SK-N-SH (cell line): Measurements from ENCODE around the gene UPF3A. TPM values are rescaled to one million over a fixed set of nuclear protein-coding genes. Genes with fewer than 3 reads are reported as not detected.

ENCODE experiments used
- CTCF ChIA-PET: fragments of 300-600, 350-600 bp; formaldehyde crosslinking; extraction: SDS; loops from one replicate; lab custom pipeline; 2021; lab: Yijun Ruan, JAX
- POLR2A ChIA-PET: fragments of 350-600 bp; sonication (Branson Sonifier 250); formaldehyde crosslinking; extraction: SDS; loops from one replicate; lab custom pipeline; 2020; ENCODE audit warnings: antibody characterized with exemption, inconsistent platforms; lab: Yijun Ruan, JAX
- DNase-seq: peaks from one replicate; pipeline ENCODE4 v3.0.0; 2012
- H2AFZ ChIP-seq: fragments of 200-600 bp; sonication (generic); 2 replicates; pipeline ENCODE4 v1.8.1; 2016; ENCODE audit warnings: antibody characterized with exemption, mild to moderate bottlenecking, low read depth
- H3F3A ChIP-seq: fragments of 200-600 bp; sonication (generic); replicated peaks from 2 replicates; pipeline ENCODE3; 2016; ENCODE audit warnings: antibody characterized with exemption, mild to moderate bottlenecking; ENCODE audit not compliant: insufficient read depth
- H3K27ac ChIP-seq, 2 experiments: fragments of 200-500 bp in 1 of 2; fragments of 200-600 bp in 1 of 2; sonication (Bioruptor generic) in 1 of 2; sonication (generic), shearing (Covaris generic) in 1 of 2; 2 replicates each; pipeline versions ENCODE4 v1.5.1 to v1.6.1; 2014 to 2016; ENCODE audit warnings: low read depth in 2 of 2, inconsistent platforms in 1 of 2, low read length in 1 of 2, mild to moderate bottlenecking in 1 of 2, mixed read lengths in 1 of 2
- H3K27me3 ChIP-seq: fragments of 200-600 bp; sonication (generic), shearing (Covaris generic); 2 replicates; pipeline ENCODE4 v1.6.1; 2016; ENCODE audit warnings: mixed run types; ENCODE audit not compliant: insufficient read depth
- H3K36me3 ChIP-seq, 2 experiments: fragments of 200-500 bp in 1 of 2; fragments of 200-600 bp in 1 of 2; sonication (Bioruptor generic) in 1 of 2; sonication (generic) in 1 of 2; replicated peaks in 1 of 2; 2 replicates each; pipeline versions ENCODE3 to v1.5.1; 2014 to 2016; ENCODE audit warnings: low read length in 1 of 2, mild to moderate bottlenecking in 1 of 2; ENCODE audit not compliant: insufficient read depth in 2 of 2, control insufficient read depth in 1 of 2
- H3K4me1 ChIP-seq, 2 experiments: fragments of 200-500 bp in 1 of 2; fragments of 200-600 bp in 1 of 2; sonication (Bioruptor generic) in 1 of 2; sonication (generic), shearing (Covaris generic) in 1 of 2; 2 replicates each; pipeline versions ENCODE4 v1.5.1 to v1.6.1; 2014 to 2016; ENCODE audit warnings: low read depth in 1 of 2, low read length in 1 of 2, mixed run types in 1 of 2; ENCODE audit not compliant: insufficient read depth in 2 of 2, control insufficient read depth in 1 of 2
- H3K4me2 ChIP-seq: fragments of 200-600 bp; sonication (generic), shearing (Covaris generic); 2 replicates; pipeline ENCODE4 v1.6.1; 2017; ENCODE audit warnings: mixed run types
- H3K4me3 ChIP-seq, 2 experiments: fragments of 200-500 bp in 1 of 2; fragments of 200-600 bp in 1 of 2; sonication (Bioruptor generic) in 1 of 2; sonication (generic), shearing (Covaris generic) in 1 of 2; 2 replicates each; pipeline versions ENCODE4 v1.5.1 to v1.8.1; 2014 to 2016; ENCODE audit warnings: low read depth in 2 of 2, inconsistent platforms in 1 of 2, low read length in 1 of 2, mild to moderate bottlenecking in 1 of 2, mixed read lengths in 1 of 2, moderate library complexity in 1 of 2
- H3K79me2 ChIP-seq: fragments of 200-600 bp; sonication (generic); 2 replicates; pipeline ENCODE4 v1.8.1; 2017; ENCODE audit warnings: mild to moderate bottlenecking; ENCODE audit not compliant: insufficient read depth
- H3K9ac ChIP-seq: fragments of 200-600 bp; sonication (generic); 2 replicates; pipeline ENCODE4 v1.6.1; 2017; ENCODE audit warnings: mixed run types
- H3K9me2 ChIP-seq: fragments of 200-600 bp; sonication (generic); 2 replicates; pipeline ENCODE4 v1.6.1; 2017; ENCODE audit warnings: mixed run types
- H3K9me3 ChIP-seq: fragments of 200-600 bp; sonication (generic); 2 replicates; pipeline ENCODE4 v1.6.1; 2017; ENCODE audit warnings: mixed run types, mild to moderate bottlenecking, moderate library complexity
- H4K20me1 ChIP-seq: fragments of 200-600 bp; sonication (generic); 2 replicates; pipeline ENCODE4 v1.6.1; 2017; ENCODE audit warnings: mild to moderate bottlenecking, mixed run types; ENCODE audit not compliant: insufficient read depth
- ELF1 ChIP-seq: IDR thresholded peaks from 2 replicates; pipeline ENCODE4 v1.4.0; 2012
- EZH2phosphoT487 ChIP-seq: fragments of 200-600 bp; sonication (generic); IDR thresholded peaks from 2 replicates; pipeline ENCODE4 v1.6.1; 2017; ENCODE audit warnings: low read depth, mixed run types, mild to moderate bottlenecking, antibody characterized with exemption, moderate library complexity, borderline replicate concordance
- FOXJ3 ChIP-seq: sonication (generic); formaldehyde crosslinking; IDR thresholded peaks from 2 replicates; pipeline ENCODE4 v1.5.1; 2020; ENCODE audit warnings: mild to moderate bottlenecking, missing genetic modification reagents
- FOXM1 ChIP-seq: IDR thresholded peaks from 2 replicates; pipeline ENCODE4 v1.4.0; 2012; ENCODE audit warnings: low read depth, mild to moderate bottlenecking
- GATA2 ChIP-seq: sonication (generic); formaldehyde crosslinking; IDR thresholded peaks from 2 replicates; pipeline ENCODE4 v1.5.0; 2020; ENCODE audit warnings: mild to moderate bottlenecking, missing genetic modification reagents
- MXI1 ChIP-seq: IDR thresholded peaks from 2 replicates; pipeline ENCODE4 v1.6.1; 2012; ENCODE audit warnings: mild to moderate bottlenecking, low read depth, low read length, improper control_type of control experiment
- NFIC ChIP-seq: IDR thresholded peaks from 2 replicates; pipeline ENCODE4 v1.4.0; 2012; ENCODE audit warnings: borderline replicate concordance
- NRF1 ChIP-seq: IDR thresholded peaks from 2 replicates; pipeline ENCODE4 v1.6.1; 2012; ENCODE audit warnings: low read depth, mild to moderate bottlenecking, low read length
- POLR2AphosphoS5 ChIP-seq: IDR thresholded peaks from 2 replicates; pipeline ENCODE4 v1.6.1; 2012; ENCODE audit warnings: low read depth, low read length
- RAD21 ChIP-seq: IDR thresholded peaks from 2 replicates; pipeline ENCODE4 v1.6.1; 2012; ENCODE audit warnings: mild to moderate bottlenecking, low read length
- RCOR1 ChIP-seq: fragments of 150-350 bp; IDR thresholded peaks from 2 replicates; pipeline ENCODE4 v1.6.1; 2017; ENCODE audit warnings: antibody characterized with exemption, low read length
- SIN3A ChIP-seq: IDR thresholded peaks from 2 replicates; pipeline ENCODE4 v1.6.1; 2012; ENCODE audit warnings: low read depth, mild to moderate bottlenecking, low read length, moderate library complexity, borderline replicate concordance
- SMC3 ChIP-seq: IDR thresholded peaks from 2 replicates; pipeline ENCODE4 v1.6.1; 2012; ENCODE audit warnings: low read depth, low read length, improper control_type of control experiment
- TAF1 ChIP-seq: IDR thresholded peaks from 2 replicates; pipeline ENCODE4 v1.6.1; 2012; ENCODE audit warnings: low read depth, mild to moderate bottlenecking, low read length, moderate library complexity, borderline replicate concordance
- TEAD4 ChIP-seq: IDR thresholded peaks from 2 replicates; pipeline ENCODE4 v1.4.0; 2012; ENCODE audit warnings: mild to moderate bottlenecking, borderline replicate concordance; ENCODE audit not compliant: insufficient read depth
- YY1 ChIP-seq: IDR thresholded peaks from 2 replicates; pipeline ENCODE4 v1.4.0; 2012; ENCODE audit warnings: low read depth, mild to moderate bottlenecking
- WGBS: methylation state at CpG from one replicate; pipeline ENCODE4 v1.1.6; 2017; ENCODE audit warnings: low lambda C conversion rate; 5-methylcytosine and 5-hydroxymethylcytosine counted together
- polyA plus RNA-seq, 3 experiments: library from polyadenylated mRNA; depleted of rRNA; stranded (reverse); fragments of >200 nt; gene quantifications; 2 replicates each; pipeline ENCODE4 v1.2.3, GENCODE V29; 2012
- TF ChIP-seq, protein P1 (sequence below): IDR thresholded peaks from 2 replicates; pipeline ENCODE4; 2012
- TF ChIP-seq, protein P2 (sequence below): IDR thresholded peaks from 2 replicates; pipeline ENCODE4 v1.4.0; 2012; ENCODE audit warnings: low read depth

UPF3A gene
- polyA plus RNA-seq, 1 of the 3 experiments (the other 2 are of a cell fraction): 63.2 TPM

- H3K9ac ChIP-seq: no peak overlapping the region
- H3K27ac ChIP-seq: no peak overlapping the region
- no peak overlapping the region for H3K4me2 ChIP-seq
- no peaks in the 10 kb centered on the region for H3K9me2 ChIP-seq
- no peaks in the 10 kb centered on the region for H3K9me3 ChIP-seq
- DNase-seq: no peak
- peaks cover 10 to 13% of the 10 kb centered on the region in 2 experiments; a peak in 3 of 4 replicates for H3K4me1 ChIP-seq
- no peak for TF ChIP-seq YY1
- TF ChIP-seq FOXJ3 (CRISPR knock-in tag): no peak
- no peak for TF ChIP-seq NFIC
- TF ChIP-seq TEAD4: no peak
- no peak for TF ChIP-seq ELF1
- no peak for TF ChIP-seq SIN3A
- no peak for TF ChIP-seq MXI1
- TF ChIP-seq, protein P1, sequence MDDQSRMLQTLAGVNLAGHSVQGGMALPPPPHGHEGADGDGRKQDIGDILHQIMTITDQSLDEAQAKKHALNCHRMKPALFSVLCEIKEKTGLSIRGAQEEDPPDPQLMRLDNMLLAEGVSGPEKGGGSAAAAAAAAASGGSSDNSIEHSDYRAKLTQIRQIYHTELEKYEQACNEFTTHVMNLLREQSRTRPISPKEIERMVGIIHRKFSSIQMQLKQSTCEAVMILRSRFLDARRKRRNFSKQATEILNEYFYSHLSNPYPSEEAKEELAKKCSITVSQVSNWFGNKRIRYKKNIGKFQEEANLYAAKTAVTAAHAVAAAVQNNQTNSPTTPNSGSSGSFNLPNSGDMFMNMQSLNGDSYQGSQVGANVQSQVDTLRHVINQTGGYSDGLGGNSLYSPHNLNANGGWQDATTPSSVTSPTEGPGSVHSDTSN: no peak
- TF ChIP-seq RAD21: no peak
- TF ChIP-seq, protein P2, sequence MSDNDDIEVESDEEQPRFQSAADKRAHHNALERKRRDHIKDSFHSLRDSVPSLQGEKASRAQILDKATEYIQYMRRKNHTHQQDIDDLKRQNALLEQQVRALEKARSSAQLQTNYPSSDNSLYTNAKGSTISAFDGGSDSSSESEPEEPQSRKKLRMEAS: no peak
- TF ChIP-seq NRF1: no peak
- no peak for TF ChIP-seq FOXM1
- no peak for TF ChIP-seq SMC3
- TF ChIP-seq EZH2phosphoT487: no peak
- no peak for TF ChIP-seq TAF1
- no peak for TF ChIP-seq RCOR1
- no peak for TF ChIP-seq POLR2AphosphoS5
- H3K4me3 ChIP-seq: no peak overlapping the region
- H2AFZ ChIP-seq: no peak overlapping the region
- peaks cover 3% of the 10 kb centered on the region for H3K79me2 ChIP-seq
- peaks cover 25% of the 10 kb centered on the region for H3F3A ChIP-seq
- peaks cover 12 to 19% of the 10 kb centered on the region in 2 experiments for H3K36me3 ChIP-seq
- POLR2A ChIA-PET: no interaction called here
- no peaks in the 10 kb centered on the region for H4K20me1 ChIP-seq
- H3K27me3 ChIP-seq: no peaks in the 10 kb centered on the region
- WGBS: 89% methylated on average over 4 of the region's 6 CpGs
- CTCF ChIA-PET: interaction anchor here (0.9 to 1.7 kb wide), 2 partner anchors 24 to 29 kb away, joined by 3 to 5 read pairs; no protein-coding TSS in a partner anchor
Observed at GRCh38 chr13:114309806-114310410, 28.5 kb downstream of the UPF3A start.

DNA sequence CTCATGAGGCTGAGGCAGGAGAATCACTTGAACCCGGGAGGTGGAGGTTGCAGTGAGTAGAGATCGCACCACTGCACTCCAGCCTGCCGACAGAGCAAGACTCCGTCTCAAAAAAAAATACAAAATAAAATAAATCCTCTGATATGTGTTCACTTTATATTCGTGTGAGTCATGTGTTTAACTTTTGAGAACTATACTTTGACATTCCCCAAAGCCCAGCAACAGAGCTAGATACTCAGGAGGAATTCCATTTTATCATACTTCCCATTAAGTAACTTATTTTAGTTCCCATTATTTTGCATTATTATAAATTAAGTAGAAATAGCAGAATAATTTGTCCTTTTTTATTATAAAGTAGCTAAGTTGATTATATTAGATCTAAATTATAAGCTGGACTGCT, 29.6 kb downstream of the UPF3A start:
- 87% methylated on average over 5 of the region's 5 CpGs for WGBS
- peaks cover 13 to 16% of the 10 kb centered on the region in 2 experiments; a peak in 3 of 4 replicates for H3K4me1 ChIP-seq
- no peaks in the 10 kb centered on the region for H3K9me3 ChIP-seq
- H3K79me2 ChIP-seq: peaks cover 13% of the 10 kb centered on the region
- H3K36me3 ChIP-seq: peaks cover 8 to 16% of the 10 kb centered on the region in 2 experiments
- H3K27ac ChIP-seq: no peak overlapping the region
- no peak overlapping the region for H3K4me2 ChIP-seq
- ChIA-PET POLR2A (interaction anchor here (1.2 kb wide), 1 partner anchor 30 kb away, joined by 7 read pairs; the partner anchor contains the start of gene UPF3A), CTCF (interaction anchor here (0.7 to 1.7 kb wide), 3 partner anchors 12 to 28 kb away, joined by 3 to 5 read pairs (median 3); no protein-coding TSS in a partner anchor)
- H3K27me3 ChIP-seq: no peaks in the 10 kb centered on the region
- H2AFZ ChIP-seq: no peak overlapping the region
- peaks cover 8% of the 10 kb centered on the region for H4K20me1 ChIP-seq
- peaks cover 31% of the 10 kb centered on the region for H3F3A ChIP-seq
- H3K9ac ChIP-seq: no peak overlapping the region
- H3K4me3 ChIP-seq: no peak overlapping the region
- no peak for TF ChIP-seq SMC3
- no peak for TF ChIP-seq GATA2
- TF ChIP-seq, all 33 proteins: peak for 0
- DNase-seq: no peak
- no peaks in the 10 kb centered on the region for H3K9me2 ChIP-seq
